Hematopoietic multipotent progenitor cell treated with erythropoietin and hydrocortisone succinate and interleukin-3 and kit ligand, for 15 days (in vitro differentiated cells): ENCODE results near the gene NT5C1B.
A peak's percentile ranks its signal among the peaks of the same experiment; 100 is the strongest.

Source experiments
- DNase-seq: peaks from one replicate; pipeline ENCODE4 v3.0.0-alpha.2; 2015; ENCODE audit warnings: low spot score

Gene NT5C1B

DNA sequence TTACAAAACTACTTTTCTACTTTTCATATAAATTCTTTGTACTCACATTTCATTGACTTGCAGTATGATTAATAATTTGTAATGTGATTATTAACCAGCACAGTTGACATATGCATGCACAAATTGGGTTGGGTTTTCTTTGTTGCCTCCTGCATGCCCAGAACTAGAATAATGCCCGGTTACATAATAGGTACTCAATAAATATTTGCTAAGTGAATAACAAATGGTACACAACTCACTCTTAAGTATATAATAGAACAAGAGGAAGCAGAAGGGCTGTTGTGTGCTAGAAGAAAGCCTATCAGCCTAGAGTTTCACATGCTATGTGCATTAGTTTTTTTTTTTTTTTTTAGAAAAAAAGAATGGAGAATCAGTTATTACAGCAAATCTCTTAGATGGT, 38.2 kb downstream of the NT5C1B start:
- DNase-seq: no peak

GRCh38 chr2:18550433-18550832, 38.9 kb downstream of the NT5C1B start:
- no peak for DNase-seq

- no peak for DNase-seq
Measured at GRCh38 chr2:18549083-18549482, 40.3 kb downstream of the NT5C1B start.

GRCh38 chr2:18548621-18549020, 40.7 kb downstream of the NT5C1B start:
- DNase-seq: peak; percentile 18

DNA sequence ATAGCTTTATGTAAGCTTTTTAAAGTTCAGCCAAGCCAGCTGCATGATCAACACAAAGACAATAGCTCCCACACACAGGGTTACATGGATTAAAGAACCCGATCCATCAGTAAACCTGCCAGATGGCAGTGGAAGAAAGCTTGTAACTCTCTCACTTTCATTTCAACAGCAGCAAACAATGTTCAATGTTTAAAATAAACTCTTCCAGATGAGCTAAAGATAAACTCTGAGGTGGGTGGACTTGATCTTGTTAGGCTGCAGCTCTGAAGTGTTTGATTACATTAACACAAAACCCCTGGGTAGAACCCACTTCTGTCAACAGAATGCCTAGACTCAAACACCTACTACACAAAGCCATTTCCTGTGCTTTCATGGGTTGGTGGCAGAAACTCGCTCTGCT, 42.8 kb downstream of the NT5C1B start:
- DNase-seq: no peak

DNA sequence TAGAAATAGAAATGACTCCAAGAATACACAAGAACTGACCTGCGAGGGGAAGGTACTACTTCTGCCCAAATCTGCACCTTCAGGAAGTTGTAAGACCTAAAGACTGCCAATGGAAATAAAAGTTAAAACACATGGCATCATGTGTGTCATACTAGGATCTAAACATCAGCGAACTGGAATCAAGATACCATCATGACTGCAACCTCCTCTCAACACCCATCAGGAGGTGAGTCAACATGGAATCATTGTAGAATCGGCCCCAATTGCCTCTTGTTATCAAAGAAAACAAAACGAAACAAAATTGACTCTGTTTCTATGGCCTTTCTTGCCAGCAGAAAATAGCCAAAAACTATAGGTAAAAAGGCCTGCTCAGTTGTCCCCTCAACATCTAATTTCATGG, 44.0 kb downstream of the NT5C1B start:
- no peak for DNase-seq

DNA sequence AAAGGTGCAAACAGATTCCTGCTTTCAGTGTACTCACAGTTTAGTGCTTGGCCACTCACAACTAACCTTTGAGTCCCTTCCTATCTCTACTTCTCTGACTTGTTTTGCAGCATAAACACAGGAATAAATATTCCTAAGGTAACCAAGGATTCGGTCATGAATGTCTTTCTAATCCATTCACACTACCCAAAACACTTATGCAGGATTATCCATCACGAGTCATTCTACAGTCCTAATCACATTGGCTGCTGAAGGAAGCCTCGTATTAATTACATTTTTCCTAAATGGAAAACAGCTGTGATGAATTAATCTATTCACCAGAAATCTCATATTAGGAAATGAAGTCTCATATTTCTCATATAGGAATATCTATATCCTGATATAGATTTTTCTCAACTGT, 45.2 kb downstream of the NT5C1B start:
- DNase-seq: no peak

- no peak for DNase-seq
Measured at GRCh38 chr2:18540872-18541271, 48.5 kb downstream of the NT5C1B start.

- no peak for DNase-seq
Measured at GRCh38 chr2:18536697-18537096, 52.7 kb downstream of the NT5C1B start.

DNA sequence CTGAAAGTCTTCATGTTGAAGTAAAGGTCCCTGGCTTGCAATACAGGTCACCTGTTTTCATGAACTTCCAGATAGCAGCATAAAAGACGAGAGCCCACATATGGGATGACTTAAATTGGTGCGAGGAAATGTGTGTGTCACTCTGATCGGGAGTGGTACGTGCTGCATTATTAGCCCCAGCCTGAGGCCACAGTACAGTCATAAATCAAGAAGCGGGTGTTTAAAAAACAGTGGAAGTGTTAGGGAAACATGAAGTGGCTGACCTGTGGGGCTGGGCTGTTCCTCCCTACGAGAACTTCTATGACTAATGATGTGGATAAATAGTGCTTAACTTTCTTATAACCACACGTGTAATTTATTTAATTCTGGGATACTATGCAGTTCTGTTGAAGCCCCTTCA, 53.3 kb downstream of the NT5C1B start:
- DNase-seq: no peak

GRCh38 chr2:18531194-18531593, 58.2 kb downstream of the NT5C1B start:
- DNase-seq: no peak

DNA sequence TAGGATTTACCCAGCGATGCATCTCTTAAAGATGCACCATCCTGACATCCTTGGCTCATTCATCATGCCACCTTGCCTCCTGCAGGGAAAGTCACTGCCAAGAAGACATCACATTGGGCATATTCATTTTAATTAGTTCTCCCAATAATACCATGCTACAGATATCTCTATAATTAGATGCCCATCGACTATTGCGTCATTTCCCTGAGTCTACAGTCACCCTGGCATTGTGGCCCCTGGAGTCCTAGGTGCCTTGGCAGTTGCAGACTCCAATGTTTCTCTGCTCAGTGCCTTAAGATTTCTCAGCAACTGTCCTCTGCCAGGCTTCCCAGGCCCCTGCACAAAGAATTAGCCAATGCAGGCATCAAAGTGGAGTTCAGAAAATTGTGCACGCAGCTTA, 61.5 kb downstream of the NT5C1B start:
- no peak for DNase-seq

DNA sequence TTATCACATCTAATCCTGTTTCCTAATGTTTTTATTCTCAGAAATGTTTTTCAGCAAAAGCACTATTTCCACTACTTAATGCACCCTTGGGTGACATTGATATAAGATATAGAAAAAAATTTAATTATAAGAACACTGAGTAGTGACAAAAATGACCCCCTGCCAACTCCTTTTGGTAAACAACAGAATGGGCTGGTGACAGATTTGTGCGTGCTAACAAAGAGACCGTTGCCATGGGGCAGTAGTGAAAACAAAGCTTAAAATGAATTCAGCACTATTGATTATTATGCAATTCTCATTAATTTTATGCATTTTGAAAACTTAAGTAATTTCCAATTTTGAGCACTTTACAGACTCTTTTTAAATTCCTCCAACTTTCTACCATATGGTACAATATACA, 62.0 kb downstream of the NT5C1B start:
- no peak for DNase-seq

- DNase-seq: no peak
Measured at GRCh38 chr2:18526429-18526828, 62.9 kb downstream of the NT5C1B start.

DNA sequence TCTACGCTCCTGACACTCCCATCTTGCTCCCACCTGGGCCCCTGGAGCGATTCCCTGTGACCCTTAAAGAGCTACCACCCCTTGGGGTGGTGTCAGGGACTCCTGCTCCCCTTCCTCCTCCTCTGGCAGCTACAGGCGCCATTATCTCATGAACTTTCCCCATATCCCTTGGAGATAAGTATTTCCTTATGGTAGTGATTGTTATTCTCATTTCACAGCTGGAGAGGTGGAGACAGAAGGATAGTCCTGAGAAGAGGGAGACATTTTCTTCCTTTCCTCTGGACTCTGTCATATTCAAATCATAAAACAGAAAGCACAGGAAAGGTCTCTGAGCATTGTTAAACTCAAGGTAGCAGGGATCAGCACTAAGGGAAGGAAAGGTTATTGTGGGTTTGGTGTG, 63.5 kb downstream of the NT5C1B start:
- no peak for DNase-seq

DNA sequence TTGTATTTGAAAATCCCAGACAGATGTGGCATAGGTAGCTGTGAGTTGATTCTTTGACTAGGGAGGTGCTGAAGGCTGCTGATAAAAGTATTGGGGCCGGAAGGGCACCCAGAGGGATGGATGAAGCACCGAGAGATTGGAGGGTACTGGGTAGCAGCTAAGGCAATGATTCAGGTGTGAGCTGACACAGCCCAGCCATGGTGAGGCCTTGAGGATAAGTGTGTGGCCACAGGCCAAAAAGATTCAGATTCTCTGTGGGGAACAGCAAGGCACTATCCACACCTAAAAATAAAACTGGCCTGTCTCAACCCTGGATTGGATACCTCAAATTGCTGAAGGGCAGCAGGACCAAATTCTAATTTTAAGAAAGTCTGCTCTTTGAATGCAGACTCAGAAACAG, 64.1 kb downstream of the NT5C1B start:
- no peak for DNase-seq

GRCh38 chr2:18522484-18523146, 66.8 kb downstream of the NT5C1B start:
- DNase-seq: no peak

DNA sequence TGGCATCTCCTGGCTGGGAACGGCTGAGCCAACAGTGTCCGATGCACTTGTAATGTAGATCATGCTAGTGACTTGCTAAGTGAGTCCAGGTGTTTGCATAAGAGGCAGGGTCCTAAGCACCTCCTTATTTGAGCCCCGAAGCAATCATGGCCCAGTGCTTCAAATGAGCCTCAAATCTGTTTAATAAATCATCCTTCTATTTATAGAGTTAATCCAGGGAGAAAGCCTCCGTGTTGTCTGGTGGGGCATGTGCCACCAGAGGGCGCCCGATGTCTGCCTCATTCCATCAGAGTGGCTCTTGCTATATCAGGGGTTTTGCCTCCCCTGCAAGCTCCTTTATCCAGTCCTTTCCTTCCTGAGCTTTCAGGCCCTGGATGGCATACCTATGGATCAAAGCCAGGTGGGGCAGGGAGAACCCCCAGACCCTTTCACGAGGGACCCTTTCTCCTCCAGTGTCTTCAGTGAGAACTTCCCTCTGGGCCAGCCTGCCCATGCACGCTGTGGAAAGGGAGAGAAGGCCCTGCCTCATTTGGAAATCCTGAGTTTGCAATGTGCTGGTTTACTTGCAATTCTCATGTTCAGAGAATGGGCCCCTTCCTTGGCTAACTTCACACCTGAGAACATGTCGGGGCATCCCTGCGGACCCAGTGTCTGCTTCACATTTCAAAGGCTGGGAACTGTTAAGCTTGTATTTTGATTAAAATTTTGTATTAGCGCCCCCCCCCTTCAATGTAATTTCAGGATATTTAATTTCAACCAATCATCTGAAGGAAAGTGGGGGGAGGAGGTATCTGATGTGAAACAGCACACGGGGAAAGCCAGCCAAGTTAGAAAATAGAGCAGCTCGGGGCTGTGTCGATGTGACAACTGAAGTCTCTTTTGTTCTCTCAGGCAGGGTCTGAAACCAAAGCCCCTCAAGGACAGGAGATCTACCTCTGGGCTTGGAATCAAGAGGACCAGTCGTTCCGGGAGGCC, 68.6 kb downstream of the NT5C1B start:
- DNase-seq: peak; percentile 60

GRCh38 chr2:18519914-18520450, 69.4 kb downstream of the NT5C1B start:
- DNase-seq: no peak

- DNase-seq: no peak
Measured at GRCh38 chr2:18518116-18519111, 71.0 kb downstream of the NT5C1B start.

- DNase-seq: no peak
Measured at GRCh38 chr2:18517386-18517785, 72.0 kb downstream of the NT5C1B start.

DNA sequence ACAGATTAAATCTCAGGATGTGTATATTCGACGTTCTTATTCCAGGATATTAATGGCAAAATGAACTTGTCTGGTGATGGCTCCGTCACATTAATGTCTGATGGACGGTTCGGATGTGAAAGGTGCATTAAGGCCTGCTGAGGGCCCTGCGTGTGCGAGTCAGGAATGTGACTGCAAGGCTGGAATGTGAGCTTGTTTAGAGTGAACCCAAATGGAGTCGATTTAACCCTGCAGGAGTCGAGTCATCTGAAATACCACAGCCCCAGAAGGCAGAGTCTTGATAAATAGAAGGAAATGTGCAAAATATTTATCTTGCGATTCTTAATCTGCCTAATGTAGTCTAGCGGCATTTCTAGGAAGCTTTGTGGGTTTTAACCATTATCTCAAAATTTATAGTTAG, 73.3 kb downstream of the NT5C1B start:
- DNase-seq: no peak
